ENCODE results near the gene CCSER1.

GRCh38 chr4:91298824-91299223 lies 1171.6 kb downstream of the CCSER1 start:
- TF ChIP-seq CTCF (IDR thresholded peaks at IDR 0.05; ENCODE audit: poor library complexity) = no peak
- no peak for TF ChIP-seq EZH2 (IDR thresholded peaks at IDR 0.05; ENCODE audit: borderline replicate concordance)
- no peak for TF ChIP-seq EZH2phosphoT487 (IDR thresholded peaks at IDR 0.05; ENCODE audit: low read depth, severe bottlenecking, unreplicated experiment)

All from hepatocyte (in vitro differentiated cells).